HG03159 (cell line): ENCODE data around the gene MAP3K20.
"Not testable (repeated sequence)": the region's sequence is repeated elsewhere in the genome, so short reads cannot be mapped to it uniquely, and the experiment has no call there.

ENCODE experiments used
- ATAC-seq: cut with Tn5 transposase; IDR thresholded peaks from one replicate; pipeline ENCODE4 v1.9.1; 2021; ENCODE audit warnings: mild to moderate bottlenecking, moderate library complexity; ENCODE audit not compliant: unreplicated experiment

MAP3K20 gene

DNA sequence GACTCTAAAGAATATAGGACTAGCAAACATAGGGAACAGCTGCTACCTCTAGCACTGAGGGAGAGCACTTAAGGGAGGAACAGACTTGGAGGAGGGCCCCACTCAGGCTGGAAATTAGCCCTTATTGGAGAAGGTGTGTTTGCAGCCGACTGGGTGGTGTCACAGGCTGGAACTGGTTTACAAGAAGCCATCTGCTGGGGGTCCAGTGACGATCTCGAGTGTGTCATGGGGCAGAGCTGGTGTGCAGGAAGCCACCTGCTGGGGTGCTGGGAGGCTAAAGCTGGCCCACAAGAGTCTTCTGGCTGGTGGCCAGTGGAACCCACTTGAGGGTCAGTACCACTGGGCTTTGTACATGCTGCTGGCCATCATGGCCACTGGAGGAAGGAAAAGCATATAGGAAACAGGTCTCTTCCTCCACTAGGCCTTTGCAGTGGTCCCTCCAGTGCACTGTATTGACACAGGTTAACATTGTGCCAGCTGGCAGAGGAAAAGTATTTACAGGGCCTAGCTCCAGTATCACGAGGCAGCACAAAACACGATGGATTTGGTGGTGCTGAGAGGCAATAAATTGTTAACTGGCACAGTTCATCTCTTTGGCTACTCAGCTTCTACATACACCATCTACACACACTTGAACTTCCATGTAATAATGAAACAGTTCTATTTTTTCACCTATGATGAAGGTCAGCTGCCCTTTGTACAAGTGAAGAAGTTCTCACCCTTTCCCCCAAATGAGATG, 43.6 kb downstream of the MAP3K20 start:
- no peak for ATAC-seq

DNA sequence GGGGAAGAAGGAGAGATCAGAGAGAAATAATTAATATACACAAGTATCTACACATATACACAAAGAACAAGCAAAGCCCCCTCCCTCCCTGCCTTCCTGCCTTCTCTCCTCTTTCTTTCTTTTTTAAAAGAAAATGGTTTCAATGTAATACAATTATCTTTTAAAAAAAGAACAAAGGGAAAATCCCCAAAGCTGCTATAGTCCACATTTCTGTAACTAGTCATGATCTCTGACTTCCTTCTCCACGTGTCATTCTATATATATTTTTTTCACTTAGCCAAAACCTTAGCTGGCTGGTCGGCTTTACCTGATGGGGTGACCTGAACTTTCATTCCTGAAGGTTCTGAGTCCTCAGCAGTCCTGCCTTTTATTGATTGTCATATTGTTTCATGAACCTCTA, 44.3 kb downstream of the MAP3K20 start:
- no peak for ATAC-seq

DNA sequence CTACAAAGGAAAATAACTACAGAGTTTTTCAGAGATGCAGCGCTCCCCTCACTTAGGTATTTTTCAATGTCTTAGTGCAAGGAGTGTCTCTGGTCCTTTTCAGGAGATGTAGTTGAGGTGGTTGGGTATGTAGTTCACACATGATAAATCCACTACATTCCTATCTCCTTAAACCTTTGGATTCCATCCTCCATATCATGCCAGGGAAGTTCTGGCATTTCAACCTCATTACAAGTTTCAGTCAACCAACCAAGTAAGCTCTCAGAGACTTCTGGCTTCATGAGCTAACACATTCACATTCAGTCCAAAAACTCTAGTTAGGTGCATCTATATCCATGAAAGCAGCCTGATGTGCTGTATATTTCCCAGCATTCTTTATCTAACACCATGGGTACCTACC, 47.3 kb downstream of the MAP3K20 start:
- no peak for ATAC-seq

DNA sequence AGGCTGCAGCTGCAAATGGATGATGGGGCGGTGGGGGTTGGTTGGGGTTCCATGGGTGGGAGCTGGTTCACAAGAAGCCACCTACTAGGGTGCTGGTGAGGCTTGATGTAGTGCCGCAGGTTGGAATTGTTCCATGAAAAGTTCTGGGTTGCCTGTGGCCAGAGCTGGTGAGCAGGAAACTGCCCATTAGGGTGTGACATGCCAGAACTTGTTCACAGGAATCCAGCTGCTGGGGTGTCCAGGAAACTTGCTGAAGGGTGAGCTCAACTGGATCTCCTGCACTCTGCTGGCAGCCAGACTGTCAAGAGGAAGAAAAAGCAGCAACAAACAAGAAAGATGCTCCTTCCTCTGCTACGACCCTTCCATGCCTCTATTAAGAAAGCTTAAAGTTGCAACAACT, 48.8 kb downstream of the MAP3K20 start:
- ATAC-seq: no peak

DNA sequence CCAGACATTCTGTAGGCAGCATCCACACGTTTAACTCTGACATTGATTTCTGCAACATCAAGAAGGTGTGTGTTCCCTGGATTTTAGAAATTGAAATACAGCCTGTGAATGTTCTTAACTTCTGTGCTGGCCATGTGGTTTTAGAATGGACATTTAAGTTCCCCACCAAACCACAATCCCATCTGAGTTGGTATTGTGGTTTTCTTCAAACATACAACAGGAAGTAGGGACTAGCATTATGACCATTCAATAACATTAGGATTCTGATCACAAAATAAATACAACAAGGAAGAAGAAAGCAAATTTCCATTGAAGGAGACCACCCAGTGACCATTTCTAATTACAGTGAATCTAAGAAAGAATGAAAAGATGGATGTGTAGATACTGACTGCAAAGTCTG, 51.2 kb downstream of the MAP3K20 start:
- ATAC-seq: no peak

GRCh38 chr2:173128132-173128531, 52.5 kb downstream of the MAP3K20 start:
- ATAC-seq: not testable (repeated sequence)

GRCh38 chr2:173130496-173131465, 55.1 kb downstream of the MAP3K20 start:
- no peak for ATAC-seq

- ATAC-seq: no peak
Measured at GRCh38 chr2:173132531-173132930, 56.9 kb downstream of the MAP3K20 start.

- no peak for ATAC-seq
Measured at GRCh38 chr2:173134703-173135102, 59.1 kb downstream of the MAP3K20 start.

DNA sequence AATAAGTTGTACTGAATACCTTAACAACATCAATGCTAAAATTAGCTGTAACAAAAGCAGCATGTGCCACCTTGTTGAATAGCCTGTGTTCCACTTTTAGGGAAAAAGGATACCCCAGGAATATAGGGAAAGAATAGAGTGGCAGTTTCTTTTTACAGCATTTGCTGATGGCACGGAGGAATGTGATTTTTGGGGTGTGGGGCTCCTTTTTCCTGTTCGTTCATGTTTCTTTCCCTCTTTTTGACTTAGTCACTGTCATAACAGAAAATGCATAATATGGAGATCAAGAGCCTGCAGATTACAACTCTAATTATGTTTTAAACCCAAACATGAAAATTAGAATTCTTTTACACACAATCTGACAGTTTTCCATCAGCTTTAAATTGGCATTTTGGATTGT, 60.4 kb downstream of the MAP3K20 start:
- ATAC-seq: no peak

DNA sequence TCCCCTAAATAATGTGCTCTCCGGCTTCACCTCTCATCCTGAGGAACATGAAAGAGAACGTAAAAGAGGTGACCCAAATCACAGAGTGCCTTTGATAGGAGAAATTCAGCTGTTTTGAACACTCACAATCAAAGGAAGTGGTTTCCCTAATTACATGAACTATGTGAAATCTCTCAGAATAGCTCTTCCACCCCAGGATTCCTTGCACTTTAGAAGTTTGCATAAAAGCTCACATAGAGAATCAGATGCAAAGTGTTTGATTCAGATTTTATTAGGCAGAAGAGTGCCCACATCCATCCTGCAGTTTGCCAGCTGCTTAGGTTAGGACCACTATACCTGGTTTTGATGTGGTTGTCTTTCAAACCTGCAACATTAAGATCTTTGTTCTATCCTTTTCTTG, 61.0 kb downstream of the MAP3K20 start:
- ATAC-seq: no peak

GRCh38 chr2:173137610-173138009, 62.0 kb downstream of the MAP3K20 start:
- ATAC-seq: no peak

DNA sequence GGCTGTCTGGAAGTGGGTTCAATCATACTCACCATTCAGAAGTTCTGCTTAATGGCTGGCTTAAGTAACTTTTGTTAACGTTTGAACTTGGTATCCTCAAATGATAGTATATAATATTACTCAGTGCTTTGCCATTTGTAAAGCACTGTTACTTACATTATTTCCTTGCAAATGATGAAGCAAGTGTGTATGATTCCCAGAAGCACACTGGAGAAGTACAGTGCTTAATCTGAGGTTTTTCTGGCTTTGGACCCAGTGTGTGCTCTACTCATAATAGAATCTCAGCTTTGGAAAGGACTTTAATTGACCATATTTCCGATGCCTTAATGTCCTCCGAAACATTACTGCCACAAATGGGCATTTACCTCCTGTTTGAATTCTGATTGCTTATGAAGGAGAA, 63.3 kb downstream of the MAP3K20 start:
- ATAC-seq: no peak

- ATAC-seq: no peak
Measured at GRCh38 chr2:173141666-173142065, 66.0 kb downstream of the MAP3K20 start.

GRCh38 chr2:173145454-173145853, 69.8 kb downstream of the MAP3K20 start:
- no peak for ATAC-seq

DNA sequence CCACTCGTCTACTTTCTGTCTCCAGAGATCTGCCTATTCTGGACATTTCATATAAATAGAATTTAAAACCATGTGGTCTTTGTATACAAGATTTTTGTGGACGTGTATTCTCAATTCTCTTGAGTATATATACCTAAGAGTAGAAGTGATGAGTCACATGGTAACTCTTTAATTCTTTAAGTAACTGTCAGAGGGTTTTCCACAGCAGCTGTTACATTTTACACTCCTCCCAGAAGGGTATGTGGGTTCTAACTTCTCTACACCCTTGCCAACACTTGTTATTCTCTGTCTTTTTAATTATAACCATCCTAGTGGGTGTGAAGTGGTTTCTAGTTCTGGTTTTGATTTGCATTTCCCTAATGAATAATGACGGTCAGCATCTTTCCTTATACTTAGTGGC, 70.9 kb downstream of the MAP3K20 start:
- ATAC-seq: no peak

DNA sequence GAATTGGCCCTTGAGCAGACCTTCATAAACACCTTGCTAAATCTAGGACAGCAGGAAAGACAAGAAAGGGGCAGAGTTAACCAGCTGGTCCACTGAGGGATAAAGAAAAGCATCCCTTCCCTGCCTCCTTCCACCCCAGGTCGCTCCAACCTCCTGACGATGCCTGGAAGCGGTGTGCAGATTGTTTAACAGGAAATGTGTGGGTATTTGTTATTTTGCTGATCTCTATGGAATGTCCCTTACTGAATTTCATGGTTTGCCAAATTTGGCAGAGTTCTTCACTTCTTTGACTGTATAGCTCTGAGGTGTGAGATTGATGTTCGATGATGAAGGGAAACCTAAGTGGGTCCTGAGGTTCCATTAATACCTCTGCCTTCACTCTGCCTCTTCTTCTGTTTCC, 72.9 kb downstream of the MAP3K20 start:
- no peak for ATAC-seq

DNA sequence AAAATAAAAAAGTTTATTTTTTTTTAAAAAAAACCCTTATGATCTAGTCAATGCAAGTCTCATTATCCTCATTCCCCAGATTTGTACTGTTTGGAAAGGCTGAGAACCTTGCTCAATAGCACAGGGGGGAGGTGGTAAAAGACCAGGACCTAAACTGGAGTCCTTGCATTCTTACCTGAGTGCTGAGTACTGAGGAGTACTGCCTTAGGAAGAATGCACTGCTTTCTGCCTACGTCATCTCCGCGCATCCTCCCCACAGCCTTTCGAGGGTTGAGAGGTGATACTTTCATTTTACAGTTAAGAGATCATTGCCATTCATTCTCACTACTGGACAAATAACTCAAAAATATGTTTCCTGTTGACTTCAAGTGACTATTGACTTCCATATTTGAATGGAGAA, 73.8 kb downstream of the MAP3K20 start:
- ATAC-seq: peak; percentile 82

DNA sequence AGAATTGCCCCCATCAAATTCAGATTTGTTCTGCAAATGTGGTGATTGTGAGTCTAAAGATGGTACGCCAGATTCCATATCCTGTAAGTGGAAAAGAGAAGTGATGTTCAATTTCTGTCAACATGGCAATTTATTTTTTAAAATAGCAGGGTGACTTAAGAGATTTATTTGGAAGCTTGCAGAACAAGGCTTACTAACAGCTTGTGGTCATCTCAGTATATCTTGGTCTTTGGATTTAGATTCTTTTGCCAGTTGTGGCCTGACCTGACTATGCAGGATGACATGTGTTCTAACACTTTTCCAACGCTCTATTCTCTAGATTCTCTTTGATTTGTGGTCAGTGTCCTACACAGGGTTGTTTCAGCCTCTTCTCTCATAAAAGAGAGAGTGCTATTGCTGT, 74.4 kb downstream of the MAP3K20 start:
- no peak for ATAC-seq

- ATAC-seq: no peak
Measured at GRCh38 chr2:173150963-173151362, 75.3 kb downstream of the MAP3K20 start.

DNA sequence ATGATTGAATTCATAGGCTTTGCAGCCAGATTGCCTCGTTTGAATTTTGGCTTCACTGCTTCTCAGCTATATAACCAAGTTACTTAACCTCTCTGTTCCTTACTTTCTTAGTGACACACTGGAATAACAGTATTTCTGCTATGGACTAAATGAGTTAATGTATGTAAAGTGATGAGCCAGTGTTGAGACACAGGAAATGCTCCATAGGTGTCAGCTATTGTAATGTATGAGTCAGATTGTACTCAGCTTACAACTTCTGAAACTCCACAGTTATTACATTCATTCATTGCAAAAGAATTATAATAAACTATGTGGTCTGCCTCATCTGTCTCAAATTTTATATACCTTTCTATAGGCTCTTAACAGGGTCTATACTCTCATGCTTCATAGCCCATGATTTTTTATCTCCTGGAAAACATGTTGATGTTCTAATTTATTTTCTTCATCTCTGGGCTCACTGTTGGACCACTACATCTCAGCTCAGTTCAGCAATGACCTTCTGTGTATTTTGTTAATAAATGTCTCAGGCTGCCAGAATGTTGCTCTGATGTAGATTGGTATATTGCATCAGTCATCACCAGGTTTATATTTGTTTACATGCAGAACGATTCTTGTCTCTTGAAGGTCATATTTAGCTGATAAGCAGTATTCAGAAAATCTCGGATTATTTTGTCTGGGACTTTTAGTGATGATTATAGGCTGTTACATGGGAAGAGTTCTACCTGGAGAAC, 76.2 kb downstream of the MAP3K20 start:
- ATAC-seq: no peak
